B cell (primary cell): ENCODE results near the gene PRSS23. TPM values are rescaled to one million over a fixed set of nuclear protein-coding genes. Genes with fewer than 3 reads are reported as not detected.

Source experiments
- ATAC-seq: fragments of 200-7000 bp; cut with Tn5 transposase; one replicate; pipeline ENCODE4 v1.10.0; 2021; ENCODE audit warnings: low read depth, mild to moderate bottlenecking, moderate number of reproducible peaks, moderate library complexity
- CTCF ChIA-PET: fragments of 350-600 bp; sonication (Branson Sonifier 250); formaldehyde crosslinking; loops from one replicate; lab custom pipeline; 2021; ENCODE audit warnings: antibody characterized with exemption, inconsistent platforms; lab: Charles Lee
- POLR2A ChIA-PET: fragments of 350-600 bp; sonication (Branson Sonifier 250); formaldehyde crosslinking; loops from one replicate; lab custom pipeline; 2021; ENCODE audit warnings: antibody characterized with exemption; lab: Charles Lee
- DNase-seq: peaks from one replicate; pipeline ENCODE4 v3.0.0; 2013
- H2AFZ ChIP-seq: 2 replicates; pipeline ENCODE4 v1.6.1; 2012; ENCODE audit warnings: mild to moderate bottlenecking, low read depth, low read length; ENCODE audit not compliant: insufficient read depth, poor library complexity, severe bottlenecking
- H3K27ac ChIP-seq, 2 donors: 1 replicate in 1 of 2; 2 replicates in 1 of 2; pipeline ENCODE4 v1.5.1; 2012 to 2013; ENCODE audit warnings: low read length in 2 of 2, mild to moderate bottlenecking in 2 of 2, moderate library complexity in 1 of 2
- H3K27me3 ChIP-seq, 4 experiments: fragments of 200-600 bp in 1 of 4; sonication (generic) in 1 of 4; replicated peaks in 1 of 4; 1 replicate in 2 of 4; 2 replicates in 2 of 4; pipeline versions ENCODE4 v1.6.1 to v1.7.0; 2013 to 2016; ENCODE audit warnings: low read length in 3 of 4, mild to moderate bottlenecking in 2 of 4, mixed read lengths in 1 of 4, moderate library complexity in 1 of 4; ENCODE audit not compliant: insufficient read depth in 4 of 4, control insufficient read depth in 3 of 4; ENCODE audit errors: control extremely low read depth in 1 of 4
- H3K36me3 ChIP-seq, 2 experiments: replicated peaks in 1 of 2; 1 replicate in 1 of 2; 2 replicates in 1 of 2; pipeline versions ENCODE4 v1.6.1 to v1.7.1; 2013; ENCODE audit warnings: low read length in 1 of 2; ENCODE audit not compliant: insufficient read depth in 2 of 2, control insufficient read depth in 1 of 2; ENCODE audit errors: control extremely low read depth in 1 of 2, extremely low read depth in 1 of 2
- H3K4me1 ChIP-seq, 2 donors: fragments of 200-600 bp in 1 of 2; sonication (generic) in 1 of 2; 1 replicate in 1 of 2; 2 replicates in 1 of 2; pipeline versions ENCODE4 v1.5.1 to v1.6.1; 2013 to 2017; ENCODE audit warnings: low read length in 2 of 2; ENCODE audit not compliant: control insufficient read depth in 2 of 2, insufficient read depth in 2 of 2
- H3K4me2 ChIP-seq: replicated peaks from 2 replicates; pipeline ENCODE3; 2012; ENCODE audit warnings: mild to moderate bottlenecking, low read depth, low read length; ENCODE audit not compliant: poor library complexity, severe bottlenecking
- H3K4me3 ChIP-seq, 5 experiments: fragments of 200-600 bp in 1 of 5; sonication (generic) in 1 of 5; 1 replicate in 3 of 5; 2 replicates in 2 of 5; pipeline versions ENCODE4 v1.5.1 to v1.7.0; 2011 to 2016; ENCODE audit warnings: low read length in 4 of 5, mild to moderate bottlenecking in 4 of 5, low read depth in 2 of 5, control low read depth in 1 of 5, moderate library complexity in 1 of 5; ENCODE audit not compliant: insufficient read depth in 1 of 5; ENCODE audit errors: control extremely low read depth in 1 of 5, extremely low read depth in 1 of 5
- H3K79me2 ChIP-seq: fragments of 200-600 bp; sonication (generic); one replicate; pipeline ENCODE4 v1.6.0; 2016; ENCODE audit warnings: low read length; ENCODE audit not compliant: control insufficient read depth, insufficient read depth
- H3K9ac ChIP-seq: fragments of 200-600 bp; sonication (generic); 2 replicates; pipeline ENCODE4 v1.6.1; 2017; ENCODE audit warnings: mild to moderate bottlenecking, low read length, moderate library complexity
- H3K9me3 ChIP-seq, 3 donors: one replicate each; pipeline versions ENCODE4 v1.6.1 to v1.7.1; 2013; ENCODE audit warnings: low read length in 2 of 3; ENCODE audit not compliant: control insufficient read depth in 2 of 3, insufficient read depth in 1 of 3; ENCODE audit errors: control extremely low read depth in 1 of 3
- H4K20me1 ChIP-seq: 2 replicates; pipeline ENCODE4 v1.6.0; 2012; ENCODE audit warnings: mild to moderate bottlenecking, low read length; ENCODE audit not compliant: insufficient read depth, control insufficient read depth, poor library complexity, severe bottlenecking
- H3K27ac Mint-ChIP-seq: one replicate; pipeline ENCODE4 v1.8.0; 2021; ENCODE audit warnings: mixed read lengths
- H3K27me3 Mint-ChIP-seq: one replicate; pipeline ENCODE4 v1.8.0; 2021; ENCODE audit warnings: mixed read lengths
- H3K4me1 Mint-ChIP-seq: one replicate; pipeline ENCODE4 v1.8.0; 2021; ENCODE audit warnings: mixed read lengths
- H3K4me3 Mint-ChIP-seq: one replicate; pipeline ENCODE4 v1.8.0; 2021; ENCODE audit warnings: mixed read lengths
- H3K9me3 Mint-ChIP-seq: one replicate; pipeline ENCODE4 v1.8.0; 2022; ENCODE audit warnings: mixed read lengths; ENCODE audit not compliant: insufficient read depth
- EZH2 ChIP-seq: IDR thresholded peaks from 2 replicates; pipeline ENCODE4 v1.6.1; 2012; ENCODE audit warnings: borderline replicate concordance, low read depth, mild to moderate bottlenecking, moderate library complexity, low read length; ENCODE audit not compliant: insufficient read depth, poor library complexity, severe bottlenecking
- WGBS: methylation state at CpG from one replicate; pipeline ENCODE4 v1.1.5; 2013; ENCODE audit warnings: missing lambda C conversion rate; ENCODE audit not compliant: insufficient coverage; 5-methylcytosine and 5-hydroxymethylcytosine counted together
- intact Hi-C: fragments of 100-400 bp; cut with micrococcal nuclease; formaldehyde crosslinking; loops from one replicate; pipeline ENCODE4 v1.10.0; 2022
- polyA plus RNA-seq: library from polyadenylated mRNA; depleted of rRNA; stranded (reverse); fragments of >200 nt; gene quantifications from 2 replicates; pipeline ENCODE4 v1.2.3, GENCODE V29; 2012
- total RNA-seq, 2 donors: library from RNA; stranded (reverse); fragments of 120-200 nt in 1 of 2; gene quantifications; 1 replicate in 1 of 2; 2 replicates in 1 of 2; pipeline versions ENCODE4 v1.2.3 to v1.2.4, GENCODE V29; 2013 to 2022
- TF ChIP-seq, protein P1 (sequence below): fragments of 200-600 bp; IDR thresholded peaks from one replicate; pipeline ENCODE4 v1.8.0; 2022; ENCODE audit warnings: antibody characterized with exemption, mild to moderate bottlenecking

The PRSS23 gene
- total and polyA plus RNA-seq, 2 donors (not counting 1 experiment from before 2014, with no cell fraction given), result 0.03 TPM; not detected in 1

DNA sequence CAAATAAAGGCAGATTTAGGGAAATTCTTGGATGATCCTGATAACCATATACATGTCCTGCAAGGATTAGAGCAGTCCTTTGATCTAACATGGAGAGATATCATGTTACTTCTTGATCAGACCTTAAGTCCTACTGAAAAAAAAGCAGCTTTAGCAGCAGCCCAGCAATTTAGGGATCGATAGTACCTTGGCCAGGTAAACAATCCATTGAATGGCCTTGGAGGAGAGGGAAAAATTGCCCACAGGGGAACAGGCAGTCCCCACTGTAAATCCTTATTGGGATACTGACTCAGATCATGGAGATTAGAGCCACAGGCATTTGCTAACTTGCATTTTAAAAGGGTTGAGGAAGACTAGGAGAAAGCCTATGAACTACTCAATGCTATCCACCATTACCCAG is 47.8 kb downstream of the PRSS23 start:
- intact Hi-C loops, result no loop called here
- Histone ChIP-seq H4K20me1 (no peaks in the 10 kb centered on the region), H3K4me1 (no peaks in the 10 kb centered on the region), H3K4me2 (no peak overlapping the region), H3K9ac (no peak overlapping the region), H3K36me3 (no peaks in the 10 kb centered on the region), H3K27ac (no peak overlapping the region), H3K9me3 (no peaks in the 10 kb centered on the region), H3K27me3 (no peaks in the 10 kb centered on the region), H3K4me3 (no peak overlapping the region), H2AFZ (no peak overlapping the region), H3K79me2 (no peaks in the 10 kb centered on the region)
- H3K9me3 Mint-ChIP-seq, result no peaks in the 10 kb centered on the region
- no peaks in the 10 kb centered on the region for H3K4me1 Mint-ChIP-seq
- POLR2A ChIA-PET, result no interaction called here
- DNase-seq, result no peak
- ATAC-seq, result no peak
- no peak for TF ChIP-seq EZH2
- H3K27me3 Mint-ChIP-seq, result peaks cover 3% of the 10 kb centered on the region
- WGBS, result 100% methylated on average over 1 of the region's 1 CpG
- H3K27ac Mint-ChIP-seq, result no peak overlapping the region
- CTCF ChIA-PET, result no interaction called here
- H3K4me3 Mint-ChIP-seq, result no peak overlapping the region

DNA sequence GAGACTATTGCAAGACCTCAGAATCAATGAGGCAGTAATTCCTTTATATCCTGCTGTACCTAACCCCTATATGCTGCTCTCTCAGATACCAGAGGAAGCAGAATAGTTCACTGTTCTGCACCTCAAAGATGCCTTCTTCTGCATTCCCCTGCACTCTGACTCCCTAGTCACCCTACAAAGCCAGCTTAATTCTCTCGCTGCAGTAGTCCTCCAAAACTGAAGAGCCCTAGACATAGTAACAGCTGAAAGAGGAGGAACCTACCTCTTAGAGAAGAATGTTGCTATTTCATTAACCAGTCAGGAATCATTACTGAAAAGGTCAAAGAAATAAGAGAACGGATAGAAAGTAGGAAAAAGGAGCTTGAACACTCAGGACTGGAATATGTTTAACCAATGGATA is 49.3 kb downstream of the PRSS23 start:
- no peaks in the 10 kb centered on the region for H3K27me3 ChIP-seq
- TF ChIP-seq, protein P1, sequence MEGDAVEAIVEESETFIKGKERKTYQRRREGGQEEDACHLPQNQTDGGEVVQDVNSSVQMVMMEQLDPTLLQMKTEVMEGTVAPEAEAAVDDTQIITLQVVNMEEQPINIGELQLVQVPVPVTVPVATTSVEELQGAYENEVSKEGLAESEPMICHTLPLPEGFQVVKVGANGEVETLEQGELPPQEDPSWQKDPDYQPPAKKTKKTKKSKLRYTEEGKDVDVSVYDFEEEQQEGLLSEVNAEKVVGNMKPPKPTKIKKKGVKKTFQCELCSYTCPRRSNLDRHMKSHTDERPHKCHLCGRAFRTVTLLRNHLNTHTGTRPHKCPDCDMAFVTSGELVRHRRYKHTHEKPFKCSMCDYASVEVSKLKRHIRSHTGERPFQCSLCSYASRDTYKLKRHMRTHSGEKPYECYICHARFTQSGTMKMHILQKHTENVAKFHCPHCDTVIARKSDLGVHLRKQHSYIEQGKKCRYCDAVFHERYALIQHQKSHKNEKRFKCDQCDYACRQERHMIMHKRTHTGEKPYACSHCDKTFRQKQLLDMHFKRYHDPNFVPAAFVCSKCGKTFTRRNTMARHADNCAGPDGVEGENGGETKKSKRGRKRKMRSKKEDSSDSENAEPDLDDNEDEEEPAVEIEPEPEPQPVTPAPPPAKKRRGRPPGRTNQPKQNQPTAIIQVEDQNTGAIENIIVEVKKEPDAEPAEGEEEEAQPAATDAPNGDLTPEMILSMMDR, result no peak
- no peak for TF ChIP-seq EZH2
- Mint-ChIP-seq H3K4me1 (no peaks in the 10 kb centered on the region), H3K9me3 (no peaks in the 10 kb centered on the region), H3K4me3 (no peak overlapping the region), H3K27me3 (peaks cover 3% of the 10 kb centered on the region), H3K27ac (no peak overlapping the region)
- no peak overlapping the region for H3K9ac ChIP-seq
- no CpG with 5 or more reads among the region's 2 CpGs for whole genome bisulfite sequencing
- H3K9me3 ChIP-seq, result no peaks in the 10 kb centered on the region
- no peaks in the 10 kb centered on the region for H3K4me1 ChIP-seq
- DNase-seq, result no peak
- ChIA-PET CTCF (no interaction called here), POLR2A (no interaction called here)
- H3K36me3 ChIP-seq, result no peaks in the 10 kb centered on the region
- H3K79me2 ChIP-seq, result no peaks in the 10 kb centered on the region
- H3K27ac ChIP-seq, result no peak overlapping the region
- no peaks in the 10 kb centered on the region for H4K20me1 ChIP-seq
- no peak overlapping the region for H2AFZ ChIP-seq
- no peak overlapping the region for H3K4me2 ChIP-seq
- intact Hi-C loops, result no loop called here
- H3K4me3 ChIP-seq, result no peak overlapping the region
- no peak for ATAC-seq

Other genes with a start within 250 kb of the PRSS23 start
- not detected in 2 replicates for gene ME3, start 127.9 kb upstream of the PRSS23 start, total RNA-seq
- gene ME3, start 127.9 kb upstream of the PRSS23 start, polyA plus RNA-seq, result 1.3 and 2.7 TPM in 2 replicates
- gene FZD4, start 154.9 kb downstream of the PRSS23 start, total RNA-seq, result 0.02 and 0.15 TPM in 2 replicates
- 0.01 and 0.03 TPM in 2 replicates for gene FZD4, start 154.9 kb downstream of the PRSS23 start, polyA plus RNA-seq
- gene TMEM135, start 237.4 kb downstream of the PRSS23 start, total RNA-seq, result 7.5 and 19.5 TPM in 2 replicates
- 2.7 and 3.1 TPM in 2 replicates for gene TMEM135, start 237.4 kb downstream of the PRSS23 start, polyA plus RNA-seq